ENCODE measurements around the gene CFAP107. TPM values are rescaled to one million over a fixed set of nuclear protein-coding genes. Genes with fewer than 3 reads are reported as not detected.

The CFAP107 gene
- total and polyA plus RNA-seq, 7 donors, result under 0.01 TPM; not detected in 6

- 73 to 77% methylated on average over 4 of the region's 4 CpGs for WGBS, 2 donors
- TF ChIP-seq POLR2AphosphoS5 (IDR thresholded peaks at IDR 0.05) (no peak), POLR2A (IDR thresholded peaks at IDR 0.05) (no peak), EP300 (IDR thresholded peaks at IDR 0.05) (no peak), CTCF (IDR thresholded peaks at IDR 0.05) (no peak)
- Histone ChIP-seq H3K27ac (no peak overlapping the region), H3K9me3 (no peaks in the 10 kb centered on the region), H3K27me3 (peaks cover 0 to 11% (median 0%) of the 10 kb centered on the region in 3 donors), H3K4me3 (no peak overlapping the region), H3K4me1 (no peaks in the 10 kb centered on the region), H3K36me3 (no peaks in the 10 kb centered on the region)
- DNase-seq, result no peak
- intact Hi-C loops (cut with DNase I), result no loop called here
These were observed 17.5 kb downstream of the CFAP107 start for GRCh38 chr1:12763479-12763878.

GRCh38 chr1:12764016-12764415, 18.0 kb downstream of the CFAP107 start:
- H3K27me3 ChIP-seq, result peaks cover 0 to 15% (median 0%) of the 10 kb centered on the region in 3 donors
- intact Hi-C loops (cut with DNase I), result no loop called here
- no peaks in the 10 kb centered on the region for H3K9me3 ChIP-seq
- TF ChIP-seq CTCF (IDR thresholded peaks at IDR 0.05), result no peak
- TF ChIP-seq POLR2A (IDR thresholded peaks at IDR 0.05), result no peak
- no peak for TF ChIP-seq POLR2AphosphoS5 (IDR thresholded peaks at IDR 0.05)
- TF ChIP-seq EP300 (IDR thresholded peaks at IDR 0.05), result no peak
- WGBS, 2 donors, result 67 to 70% methylated on average over 5 of the region's 5 CpGs
- H3K4me3 ChIP-seq, result no peak overlapping the region
- H3K27ac ChIP-seq, result no peak overlapping the region
- no peaks in the 10 kb centered on the region for H3K36me3 ChIP-seq
- DNase-seq, result no peak
- H3K4me1 ChIP-seq, result no peaks in the 10 kb centered on the region

- Histone ChIP-seq H3K9me3 (no peaks in the 10 kb centered on the region), H3K36me3 (no peaks in the 10 kb centered on the region), H3K4me1 (no peaks in the 10 kb centered on the region), H3K27ac (no peak overlapping the region), H3K27me3 (peaks cover 0 to 8% (median 0%) of the 10 kb centered on the region in 3 donors), H3K4me3 (no peak overlapping the region)
- WGBS, 2 donors, result 63 to 90% methylated on average over 2 of the region's 2 CpGs
- intact Hi-C loops (cut with DNase I), result no loop called here
- DNase-seq, result no peak
- no peak for TF ChIP-seq POLR2A (IDR thresholded peaks at IDR 0.05)
- no peak for TF ChIP-seq CTCF (IDR thresholded peaks at IDR 0.05)
- TF ChIP-seq EP300 (IDR thresholded peaks at IDR 0.05), result no peak
- no peak for TF ChIP-seq POLR2AphosphoS5 (IDR thresholded peaks at IDR 0.05)
These were observed 23.0 kb downstream of the CFAP107 start for GRCh38 chr1:12769031-12769430.

- Histone ChIP-seq H3K36me3 (no peaks in the 10 kb centered on the region), H3K4me3 (no peak overlapping the region), H3K27ac (no peak overlapping the region), H3K9me3 (no peaks in the 10 kb centered on the region), H3K4me1 (no peaks in the 10 kb centered on the region), H3K27me3 (peaks cover 0 to 8% (median 0%) of the 10 kb centered on the region in 3 donors)
- DNase-seq, result no peak
- TF ChIP-seq POLR2A (IDR thresholded peaks at IDR 0.05) (no peak), EP300 (IDR thresholded peaks at IDR 0.05) (no peak), POLR2AphosphoS5 (IDR thresholded peaks at IDR 0.05) (no peak), CTCF (IDR thresholded peaks at IDR 0.05) (no peak)
- intact Hi-C loops (cut with DNase I), result no loop called here
- WGBS, 2 donors, result 57 to 64% methylated on average over 7 of the region's 7 CpGs
These were observed 24.0 kb downstream of the CFAP107 start for GRCh38 chr1:12769976-12770505.

GRCh38 chr1:12770620-12771019, 24.6 kb downstream of the CFAP107 start:
- no peak overlapping the region for H3K27ac ChIP-seq
- WGBS, 2 donors, result 78 to 80% methylated on average over 2 of the region's 2 CpGs
- no peak for TF ChIP-seq POLR2A (IDR thresholded peaks at IDR 0.05)
- no peak for TF ChIP-seq CTCF (IDR thresholded peaks at IDR 0.05)
- no peak for TF ChIP-seq EP300 (IDR thresholded peaks at IDR 0.05)
- no peak for TF ChIP-seq POLR2AphosphoS5 (IDR thresholded peaks at IDR 0.05)
- no peak overlapping the region for H3K4me3 ChIP-seq
- H3K36me3 ChIP-seq, result no peaks in the 10 kb centered on the region
- DNase-seq, result no peak
- H3K4me1 ChIP-seq, result no peaks in the 10 kb centered on the region
- H3K9me3 ChIP-seq, result no peaks in the 10 kb centered on the region
- intact Hi-C loops (cut with DNase I), result no loop called here
- peaks cover 0 to 8% (median 0%) of the 10 kb centered on the region in 3 donors for H3K27me3 ChIP-seq
